CD4-positive, alpha-beta T cell treated with Interleukin-17A for 1 hour (primary cell): ENCODE results near the gene YWHAG.
"Not testable (repeated sequence)": the region's sequence is repeated elsewhere in the genome, so short reads cannot be mapped to it uniquely, and the experiment has no call there.

Experiments used
- DNase-seq: peaks from one replicate; pipeline ENCODE4 v3.0.0-alpha.2; 2020

Gene YWHAG

DNA sequence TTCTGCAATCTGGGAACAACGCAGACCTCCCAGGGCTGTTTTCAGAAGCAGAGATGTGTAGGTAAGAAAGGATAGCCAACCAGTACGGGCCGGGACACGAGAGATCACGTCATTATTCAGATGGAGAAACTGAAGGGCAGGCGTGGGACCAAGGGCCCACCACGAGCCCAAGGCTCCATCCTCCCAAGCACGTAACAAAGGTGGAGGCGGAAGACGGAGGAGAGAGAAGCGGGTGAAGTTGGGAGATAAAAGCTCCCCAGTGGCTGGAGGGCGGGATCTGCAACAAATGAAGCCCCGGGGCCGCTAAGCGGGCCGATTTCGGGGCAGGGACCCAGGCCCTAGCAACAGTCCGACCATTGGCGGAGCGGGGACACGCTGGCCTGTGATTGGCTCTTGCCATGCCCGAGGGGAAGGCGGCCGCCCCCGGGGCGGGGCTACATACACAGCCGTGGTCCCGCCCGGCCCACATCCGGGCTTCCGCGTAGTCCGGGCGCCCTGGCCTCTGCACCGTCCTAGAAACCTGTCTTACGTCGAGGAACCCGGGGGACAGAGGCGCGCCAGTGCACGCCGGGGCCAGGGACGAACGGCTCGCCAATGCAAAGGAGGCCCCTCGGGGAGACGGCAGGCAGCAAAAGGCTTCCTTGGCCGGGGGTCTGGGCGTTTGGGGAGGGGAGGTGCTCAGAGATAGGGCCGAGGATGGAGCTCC, 40.9 kb downstream of the YWHAG start:
- peak; percentile 97 for DNase-seq

DNA sequence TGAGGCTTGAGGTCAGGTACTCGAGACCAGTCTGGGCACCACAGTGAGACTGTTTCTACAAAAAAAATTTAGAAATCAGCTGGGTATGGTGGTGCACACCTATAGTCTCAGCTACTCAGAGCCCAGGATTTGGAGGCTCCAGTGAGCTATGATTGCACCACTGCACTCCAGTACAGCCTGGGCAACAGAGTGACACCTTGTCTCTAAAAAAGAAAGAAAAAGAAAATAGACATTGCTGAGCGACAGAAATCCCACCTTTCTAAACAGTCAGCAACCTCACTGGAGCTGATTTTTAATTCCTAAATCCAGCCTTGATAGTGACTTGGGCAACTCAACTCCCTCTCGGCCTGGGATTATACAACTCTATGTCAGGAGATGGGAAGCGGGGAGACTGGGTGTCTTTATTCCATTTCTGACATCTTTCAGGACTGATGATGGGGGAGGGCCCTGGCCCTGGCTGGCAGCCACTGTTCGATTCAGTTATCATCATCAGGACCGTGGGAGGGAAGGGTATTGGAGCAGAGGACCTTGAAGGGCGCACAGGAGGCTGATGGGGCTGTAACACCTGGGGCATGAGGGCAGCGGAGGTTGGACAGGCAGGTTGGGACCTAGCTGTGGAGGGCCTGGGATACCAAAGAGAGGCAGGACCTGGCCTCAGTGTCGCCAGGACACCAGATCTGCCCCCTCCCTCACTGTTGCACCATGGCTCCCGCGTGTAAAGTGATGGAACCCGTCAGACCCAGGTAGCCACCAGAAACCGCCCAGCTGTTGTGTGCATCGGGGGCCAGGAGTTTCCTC, 41.6 kb downstream of the YWHAG start:
- DNase-seq, result no peak

DNA sequence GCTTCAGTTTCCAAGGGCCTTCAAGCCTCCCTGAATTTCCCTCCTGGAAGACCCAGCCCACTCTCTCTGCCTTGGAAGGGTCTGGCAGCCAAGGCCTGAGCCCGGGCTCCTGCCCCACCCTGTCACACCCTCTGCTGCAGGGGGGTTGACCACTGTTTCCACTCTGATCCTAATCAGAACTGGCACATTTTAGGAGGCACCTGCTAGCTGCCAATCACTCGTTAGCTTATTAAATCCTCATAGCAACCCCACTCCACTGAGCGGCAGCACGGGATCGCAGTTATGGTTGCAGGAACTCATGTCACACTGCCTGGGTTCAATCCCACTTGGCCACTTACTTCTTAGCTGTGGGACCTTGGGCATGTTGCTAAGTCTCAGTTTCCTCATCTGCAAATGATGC, 43.4 kb downstream of the YWHAG start:
- DNase-seq, result no peak

DNA sequence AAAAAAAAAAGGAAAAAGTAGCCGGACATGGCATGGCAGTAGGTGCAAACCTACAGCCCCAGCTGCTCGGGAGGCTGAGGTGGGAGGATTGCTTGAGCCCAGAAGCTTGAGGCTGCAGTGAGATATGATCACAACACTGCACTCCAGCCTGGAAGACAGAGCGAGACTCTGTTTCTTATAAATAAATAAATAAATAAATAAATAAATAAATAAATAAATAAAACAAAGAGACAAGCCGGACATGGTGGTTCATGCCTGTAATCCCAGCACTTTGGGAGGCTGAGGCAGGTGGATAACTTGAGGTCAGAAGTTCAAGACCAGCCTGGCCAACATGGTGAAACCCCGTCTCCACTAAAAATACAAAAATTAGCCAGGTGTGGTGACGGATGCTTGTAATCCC, 44.1 kb downstream of the YWHAG start:
- DNase-seq, result not testable (repeated sequence)

DNA sequence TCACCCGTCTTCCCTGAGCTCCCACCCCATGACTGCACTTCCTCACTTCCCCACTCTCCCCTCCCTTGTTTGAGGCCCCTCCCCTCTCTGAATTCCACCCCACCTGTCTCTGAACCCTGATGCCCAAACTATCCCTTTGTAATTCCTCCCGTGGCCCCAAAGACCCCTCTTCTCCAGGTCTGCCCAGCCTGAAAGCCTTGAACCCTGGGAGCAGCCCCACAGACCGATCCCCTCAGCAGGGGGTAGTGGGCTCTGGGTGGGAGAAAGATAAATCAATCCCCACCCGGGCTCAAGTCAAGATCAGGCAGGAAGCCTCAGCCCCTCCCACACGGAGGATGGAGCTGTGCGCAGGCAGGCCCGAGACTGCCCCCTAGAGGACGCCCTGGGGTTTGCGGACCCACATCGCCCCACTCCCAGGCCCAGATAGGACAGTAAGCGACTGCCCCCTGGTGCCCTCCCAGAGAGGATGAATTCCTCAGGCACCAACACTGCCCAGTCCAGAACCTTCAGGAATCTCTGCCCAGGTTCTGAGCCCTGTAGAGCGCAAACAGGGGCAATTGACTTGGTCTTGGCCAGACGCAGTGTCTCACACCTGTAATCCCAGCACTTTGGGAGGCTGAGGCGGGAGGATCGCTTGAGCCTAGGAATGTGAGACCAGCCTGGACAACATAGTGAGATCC, 44.6 kb downstream of the YWHAG start:
- peak; percentile 97 for DNase-seq

DNA sequence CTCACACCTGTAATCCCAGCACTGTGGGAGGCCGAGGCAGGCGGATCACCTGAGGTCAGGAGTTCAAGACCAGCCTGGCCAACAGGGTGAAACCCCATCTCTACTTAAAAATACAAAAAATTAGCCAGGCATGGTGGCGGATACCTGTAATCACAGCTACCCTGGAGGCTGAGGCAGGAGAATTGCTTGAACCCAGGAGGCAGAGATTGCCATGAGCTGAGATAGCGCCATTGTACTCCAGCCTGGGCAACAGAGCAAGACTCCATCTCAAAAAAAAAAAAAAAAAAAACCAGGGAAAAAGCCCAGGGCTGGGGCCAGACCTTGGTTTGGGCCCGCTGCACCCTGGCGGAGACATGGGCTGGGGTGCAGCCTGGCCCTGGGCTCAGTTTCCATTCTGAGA, 47.0 kb downstream of the YWHAG start:
- not testable (repeated sequence) for DNase-seq

DNA sequence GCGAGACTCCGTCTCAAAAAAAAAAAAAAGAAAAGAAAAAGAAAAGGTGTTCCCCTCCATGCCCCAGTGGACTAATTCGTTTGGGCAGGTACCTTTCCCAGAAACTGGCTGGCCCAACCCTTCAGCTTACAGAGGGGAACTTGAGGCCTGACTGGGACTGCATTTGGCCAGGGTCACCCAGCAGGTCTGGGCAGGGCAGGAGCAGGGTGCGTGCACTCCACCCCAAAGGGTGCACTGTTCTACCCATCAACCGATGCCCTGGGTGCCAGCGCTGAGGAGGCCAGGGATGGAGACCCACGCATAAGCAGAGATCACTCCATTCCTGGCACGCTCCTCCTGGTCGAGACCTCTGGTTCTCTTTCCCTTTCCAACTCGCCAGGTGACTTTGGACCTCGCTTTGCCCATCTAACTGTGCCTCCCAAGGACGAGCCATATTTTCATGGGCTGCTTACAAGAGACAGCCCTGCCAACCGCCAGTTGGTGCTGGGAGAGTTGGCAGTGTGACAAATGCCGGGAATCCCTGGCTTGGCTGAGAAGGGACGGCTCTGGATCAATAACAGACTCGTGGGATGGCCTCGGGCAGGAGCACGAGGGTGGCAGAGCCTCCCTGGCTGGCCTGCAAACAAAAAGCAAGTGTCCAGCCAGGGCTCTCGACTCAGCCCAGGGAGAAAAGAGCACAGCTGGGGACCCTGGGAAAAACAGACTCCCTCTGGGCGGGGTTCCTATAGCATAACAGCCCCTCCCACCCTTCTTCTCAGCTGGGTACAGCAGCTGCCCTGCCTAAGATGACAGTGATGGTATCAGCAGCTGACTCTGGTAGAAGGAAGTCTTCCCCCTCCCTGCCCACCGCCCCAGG, 48.5 kb downstream of the YWHAG start:
- no peak for DNase-seq

DNA sequence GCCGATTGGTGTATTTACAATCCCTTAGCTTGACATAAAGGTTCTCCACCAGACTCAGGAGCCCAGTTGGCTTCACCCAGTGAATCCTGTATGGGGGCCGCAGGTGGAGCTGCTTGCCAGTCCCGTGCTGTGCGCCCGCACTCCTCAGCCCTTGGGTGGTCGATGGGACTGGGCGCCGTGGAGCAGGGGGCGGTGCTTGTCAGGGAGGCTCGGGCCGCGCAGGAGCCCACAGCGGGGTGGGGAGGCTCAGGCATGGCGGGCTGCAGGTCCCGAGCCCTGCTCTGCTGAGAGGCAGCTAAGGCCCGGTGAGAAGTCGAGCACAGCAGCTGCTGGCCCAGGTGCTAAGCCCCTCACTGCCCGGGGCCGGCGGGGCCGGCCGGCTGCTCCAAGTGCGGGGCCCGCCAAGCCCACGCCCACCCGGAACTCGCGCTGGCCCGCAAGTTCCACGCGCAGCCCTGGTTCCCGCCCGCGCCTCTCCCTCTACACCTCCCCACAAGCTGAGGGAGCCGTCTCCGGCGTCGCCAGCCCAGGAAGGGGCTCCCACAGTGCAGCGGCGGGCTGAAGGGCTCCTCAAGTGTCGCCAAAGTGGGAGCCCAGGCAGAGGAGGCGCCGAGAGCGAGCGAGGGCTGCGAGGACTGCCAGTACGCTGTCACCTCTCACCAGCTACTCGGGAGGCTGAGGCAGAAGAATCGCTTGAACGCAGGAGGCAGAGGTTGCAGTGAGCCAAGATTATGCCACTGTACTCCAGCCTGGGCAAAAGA, 49.3 kb downstream of the YWHAG start:
- DNase-seq, result not testable (repeated sequence)

DNA sequence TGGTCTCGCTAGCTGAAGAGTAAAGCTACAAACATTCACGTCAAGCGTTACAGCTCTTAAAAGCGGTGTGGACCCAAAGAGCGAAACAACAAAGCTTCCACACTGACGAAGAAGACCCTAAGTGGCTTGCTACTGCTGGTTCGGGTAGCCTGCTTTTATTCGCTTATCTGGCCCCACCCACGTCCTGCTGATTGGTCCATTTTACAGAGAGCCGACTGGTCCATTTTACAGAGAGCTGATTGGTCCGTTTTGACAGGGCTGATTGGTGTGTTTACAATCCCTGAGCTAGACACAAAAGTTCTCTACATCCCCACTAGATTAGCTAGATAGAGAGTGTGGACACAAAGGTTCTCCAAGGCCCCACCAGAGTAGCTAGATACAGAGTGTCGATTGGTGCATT, 49.9 kb downstream of the YWHAG start:
- DNase-seq, result not testable (repeated sequence)

DNA sequence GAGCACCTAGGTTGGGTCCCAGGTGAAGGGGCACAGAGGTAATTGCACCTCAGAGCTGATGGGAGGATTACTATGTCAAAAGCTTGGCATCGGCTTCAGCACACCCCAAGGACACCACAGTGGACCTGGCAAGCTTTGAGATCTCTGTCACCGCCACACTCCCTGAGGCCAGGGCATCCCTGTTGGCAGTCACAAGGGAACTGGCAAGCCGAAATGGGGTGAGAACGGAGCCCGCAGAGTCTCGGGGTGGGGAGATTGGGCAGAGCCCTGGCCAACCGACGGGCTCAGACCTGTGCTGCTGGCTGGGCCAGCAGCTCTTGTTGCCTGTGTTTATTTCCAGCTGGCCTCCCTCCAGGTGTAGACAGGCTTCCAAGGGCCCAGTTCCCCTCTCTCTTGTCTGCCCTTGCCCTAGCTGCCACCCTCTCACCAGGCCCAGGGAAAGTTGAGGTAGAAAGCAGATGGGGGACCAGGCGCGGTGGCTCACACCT, 53.9 kb downstream of the YWHAG start:
- DNase-seq, result no peak

DNA sequence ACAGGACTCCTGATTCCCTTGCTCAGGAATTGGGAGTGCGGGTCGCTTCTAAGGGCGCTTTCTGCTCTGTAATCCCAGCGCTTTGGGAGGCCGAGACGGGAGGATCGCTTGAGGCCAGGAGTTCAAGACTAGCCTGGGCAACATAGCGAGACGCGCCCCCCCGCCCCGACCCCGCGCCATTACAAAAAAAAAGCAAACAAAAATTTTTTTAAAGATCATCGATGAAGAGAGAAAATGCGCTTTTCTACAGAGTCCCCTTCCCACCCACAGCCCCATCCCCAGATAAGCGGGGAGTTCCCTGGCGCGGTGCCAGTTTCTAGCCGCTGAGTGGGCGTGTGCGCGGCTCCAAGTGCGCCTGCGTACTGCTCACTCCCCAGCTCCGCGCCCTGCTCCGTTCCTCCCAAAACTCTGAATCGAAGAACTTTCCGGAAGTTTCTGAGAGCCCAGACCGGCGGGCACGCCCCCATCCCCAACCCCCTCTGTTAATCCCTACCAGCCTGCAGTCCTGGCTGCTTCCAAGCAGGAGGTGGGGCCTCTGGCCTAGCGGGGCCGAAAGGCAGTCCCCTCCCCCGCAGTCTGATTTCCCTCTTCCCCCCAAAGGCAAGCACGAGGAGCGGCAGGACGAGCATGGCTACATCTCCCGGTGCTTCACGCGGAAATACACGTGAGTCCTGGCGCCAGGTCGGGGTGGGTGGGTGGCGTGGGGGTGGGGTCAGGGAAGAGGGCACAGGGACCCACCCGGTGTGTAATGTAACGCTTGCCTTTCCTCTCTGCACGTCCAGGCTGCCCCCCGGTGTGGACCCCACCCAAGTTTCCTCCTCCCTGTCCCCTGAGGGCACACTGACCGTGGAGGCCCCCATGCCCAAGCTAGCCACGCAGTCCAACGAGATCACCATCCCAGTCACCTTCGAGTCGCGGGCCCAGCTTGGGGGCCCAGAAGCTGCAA, 55.3 kb downstream of the YWHAG start:
- DNase-seq, result peak; percentile 83

DNA sequence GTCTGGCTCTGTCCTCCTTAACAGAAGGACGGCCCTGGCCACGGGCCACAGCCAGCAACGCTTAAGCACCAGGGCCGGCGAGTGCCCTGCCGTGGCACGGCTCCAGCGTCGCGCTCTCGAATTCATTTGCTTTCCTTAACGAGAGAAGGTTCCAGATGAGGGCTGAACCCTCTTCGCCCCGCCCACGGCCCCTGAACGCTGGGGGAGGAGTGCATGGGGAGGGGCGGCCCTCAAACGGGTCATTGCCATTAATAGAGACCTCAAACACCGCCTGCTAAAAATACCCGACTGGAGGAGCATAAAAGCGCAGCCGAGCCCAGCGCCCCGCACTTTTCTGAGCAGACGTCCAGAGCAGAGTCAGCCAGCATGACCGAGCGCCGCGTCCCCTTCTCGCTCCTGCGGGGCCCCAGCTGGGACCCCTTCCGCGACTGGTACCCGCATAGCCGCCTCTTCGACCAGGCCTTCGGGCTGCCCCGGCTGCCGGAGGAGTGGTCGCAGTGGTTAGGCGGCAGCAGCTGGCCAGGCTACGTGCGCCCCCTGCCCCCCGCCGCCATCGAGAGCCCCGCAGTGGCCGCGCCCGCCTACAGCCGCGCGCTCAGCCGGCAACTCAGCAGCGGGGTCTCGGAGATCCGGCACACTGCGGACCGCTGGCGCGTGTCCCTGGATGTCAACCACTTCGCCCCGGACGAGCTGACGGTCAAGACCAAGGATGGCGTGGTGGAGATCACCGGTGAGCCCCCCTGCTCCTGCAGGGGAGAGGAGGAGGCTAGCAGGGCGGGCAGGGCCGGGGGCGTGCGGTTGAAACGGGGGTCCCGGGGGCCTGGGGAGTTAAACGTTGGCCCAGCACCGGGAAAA, 56.2 kb downstream of the YWHAG start, which contains the start of gene HSPB1:
TSS of gene HSPB1 (plus strand) at position 327 of the 855 bp plus-strand sequence. CDS start at position 367, 40 bp downstream.
- DNase-seq, result peak; percentile 84

DNA sequence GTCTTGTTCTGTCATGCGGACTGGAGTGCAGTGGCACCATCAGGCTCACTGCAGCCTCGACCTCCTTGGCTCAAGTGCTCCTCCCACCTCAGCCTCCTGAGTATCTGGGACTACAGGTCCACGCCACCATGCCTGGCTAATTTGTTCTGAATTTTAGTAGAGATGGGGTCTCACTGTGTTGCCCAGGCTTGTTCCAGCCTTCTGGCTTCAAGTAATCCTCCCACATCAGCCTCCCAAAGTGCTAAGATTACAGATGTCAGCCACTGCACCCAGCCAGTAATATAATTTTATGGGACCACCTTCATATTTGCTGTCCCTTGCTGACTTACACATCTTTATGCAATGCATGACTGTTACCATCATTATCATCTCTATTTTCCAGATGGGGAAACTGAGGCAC, 57.8 kb downstream of the YWHAG start:
- DNase-seq, result no peak

DNA sequence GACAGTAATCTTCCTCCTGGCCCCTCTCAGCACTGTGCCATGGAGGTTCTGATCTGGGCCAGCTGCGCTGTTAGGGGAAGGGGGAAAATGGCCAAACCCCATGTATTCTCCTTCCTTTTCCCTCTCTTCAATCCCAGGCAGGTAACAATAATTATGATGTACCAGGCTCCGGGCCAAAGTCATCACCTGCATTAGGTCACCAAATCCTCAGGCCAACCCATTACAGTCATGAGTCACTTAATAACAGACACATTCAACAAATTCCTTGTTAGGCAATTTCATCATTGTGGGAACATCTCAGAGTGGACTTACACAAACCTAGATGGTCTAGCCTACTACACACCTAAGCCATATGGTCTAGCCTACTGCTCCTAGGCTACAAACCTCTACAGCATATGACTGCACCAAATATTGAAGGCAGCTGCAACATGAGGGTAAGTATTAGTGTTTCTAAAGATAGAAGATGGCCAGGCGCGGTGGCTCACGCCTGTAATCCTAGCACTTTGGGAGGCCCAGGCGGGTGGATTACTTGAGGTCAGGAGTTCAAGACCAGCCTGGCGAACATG, 58.5 kb downstream of the YWHAG start:
- DNase-seq, result no peak

DNA sequence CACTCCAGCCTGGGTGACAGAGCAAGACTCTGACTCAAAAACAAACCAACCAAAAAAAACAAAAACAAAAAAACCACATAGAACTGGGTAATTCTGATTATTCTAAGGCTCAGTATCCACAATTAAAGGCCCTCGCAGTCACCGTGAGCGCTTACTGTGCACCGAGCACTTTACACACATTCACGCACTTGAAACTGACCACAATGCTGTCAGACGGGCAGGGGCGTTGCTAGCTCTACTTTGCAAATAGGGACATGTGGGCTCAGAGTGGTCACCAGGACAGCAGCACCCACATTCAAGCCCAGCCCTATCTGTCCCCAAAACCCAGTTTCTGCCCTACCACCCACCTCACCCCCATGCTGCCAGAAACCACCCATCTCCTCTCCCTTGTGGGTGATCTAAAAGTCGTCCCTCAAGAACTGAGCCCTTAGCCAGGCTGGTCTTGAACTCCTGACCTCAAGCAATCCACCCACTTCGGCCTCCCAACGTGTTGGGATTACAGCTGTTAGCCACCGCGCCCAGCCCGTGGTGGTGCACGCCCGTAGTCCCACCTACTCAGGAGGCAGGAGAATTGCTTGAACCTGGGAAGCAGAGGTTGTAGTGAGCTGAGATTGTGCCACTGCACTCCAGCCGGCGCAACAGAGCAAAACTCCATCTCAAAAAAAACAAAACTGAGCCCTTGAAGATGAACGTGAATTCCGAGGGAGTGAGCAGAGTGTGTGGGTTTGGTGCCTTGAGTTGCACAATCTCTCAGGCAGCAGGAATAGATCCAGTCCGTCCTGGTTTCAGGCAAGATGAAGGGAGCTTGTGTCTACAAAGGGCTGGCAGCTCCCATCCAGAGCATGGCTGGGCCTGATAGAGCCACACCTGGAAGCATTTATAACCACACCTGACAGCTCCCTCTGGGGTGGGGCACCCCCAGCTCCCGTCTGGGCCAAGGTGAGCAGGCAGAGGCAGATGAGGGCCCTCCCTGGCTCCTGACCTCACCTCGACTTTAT, 61.7 kb downstream of the YWHAG start:
- no peak for DNase-seq

DNA sequence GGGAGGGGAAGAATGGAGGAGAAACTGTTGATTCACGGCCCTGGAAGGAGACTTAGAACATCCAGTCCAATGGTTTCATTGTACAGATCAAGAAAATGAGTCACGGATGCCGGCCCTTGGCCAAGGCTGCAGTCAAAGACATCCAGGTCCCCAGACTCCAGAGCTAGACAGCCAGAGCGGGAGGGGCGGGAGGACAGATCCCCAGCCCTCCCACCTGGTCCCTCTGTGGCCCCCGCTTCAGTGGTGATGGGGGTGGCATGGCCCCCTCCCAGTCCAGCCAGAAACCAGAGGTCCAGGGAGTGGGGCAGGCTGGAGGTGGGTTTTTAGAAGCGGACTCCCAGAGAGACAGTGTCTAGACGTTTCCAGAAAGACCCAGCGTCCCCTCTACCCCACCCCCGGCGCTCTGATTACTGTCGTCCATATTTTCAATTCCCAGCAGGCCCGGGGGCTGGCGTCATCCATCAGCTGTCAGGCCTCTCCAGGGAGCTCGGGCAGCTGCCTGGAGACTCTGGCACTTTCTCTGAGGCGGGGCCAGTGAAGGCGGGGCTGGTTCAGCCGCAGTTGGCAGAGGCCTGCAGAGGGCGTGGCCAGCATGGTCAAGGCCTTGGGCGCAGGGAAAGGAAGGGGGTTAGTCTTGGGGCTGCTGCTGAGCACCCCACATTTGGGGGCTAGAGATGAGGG, 64.3 kb downstream of the YWHAG start:
- no peak for DNase-seq

DNA sequence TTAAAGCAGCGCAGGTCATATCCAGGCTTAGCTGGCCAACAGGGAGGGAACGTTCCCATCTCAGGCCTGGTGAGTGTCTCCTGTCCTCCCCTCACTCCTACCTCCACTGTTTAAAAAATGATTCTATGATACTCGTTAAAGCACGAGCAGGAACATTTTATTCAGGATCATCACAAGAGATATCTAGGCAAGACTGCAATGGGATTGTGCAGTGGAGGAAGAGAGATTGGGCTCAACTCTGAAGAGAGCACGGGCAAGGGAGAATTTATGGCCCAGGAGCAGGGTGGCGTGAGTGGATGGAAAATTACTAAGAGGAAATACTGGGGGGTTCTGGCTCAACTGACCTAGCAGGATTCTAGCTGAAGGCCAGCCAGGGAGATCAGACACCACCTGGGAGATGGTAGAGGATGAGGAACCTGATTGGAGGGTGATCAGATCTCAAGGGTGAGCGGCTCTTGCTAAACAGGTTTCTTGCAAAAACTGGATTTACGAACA, 65.3 kb downstream of the YWHAG start:
- no peak for DNase-seq
